NT2/D1 (cell line): Measurements from ENCODE around the gene WDSUB1.

Experiments
- DNase-seq: peaks from one replicate; pipeline ENCODE4 v3.0.0-alpha.2; 2011; ENCODE audit warnings: low read depth, low spot score
- H3K27me3 ChIP-seq: 2 replicates; pipeline ENCODE4 v1.6.0; 2011; ENCODE audit warnings: mild to moderate bottlenecking; ENCODE audit not compliant: insufficient read length, insufficient read depth
- H3K36me3 ChIP-seq: 2 replicates; pipeline ENCODE4 v1.6.1; 2011; ENCODE audit warnings: mild to moderate bottlenecking, low read length, mixed read lengths; ENCODE audit not compliant: insufficient read depth, insufficient read length
- H3K4me1 ChIP-seq: 2 replicates; pipeline ENCODE4 v1.5.1; 2011; ENCODE audit not compliant: insufficient read depth, insufficient read length
- H3K4me3 ChIP-seq: 2 replicates; pipeline ENCODE4 v1.5.1; 2011; ENCODE audit warnings: low read depth; ENCODE audit not compliant: insufficient read length
- H3K9ac ChIP-seq: 2 replicates; pipeline ENCODE4 v1.6.0; 2011; ENCODE audit warnings: low read depth; ENCODE audit not compliant: insufficient read length
- H3K9me3 ChIP-seq: 2 replicates; pipeline ENCODE4 v1.5.1; 2011; ENCODE audit warnings: mild to moderate bottlenecking, low read length; ENCODE audit not compliant: insufficient read depth
- SUZ12 ChIP-seq: IDR thresholded peaks from 2 replicates; pipeline ENCODE4 v1.6.1; 2011; ENCODE audit not compliant: insufficient read length, insufficient read depth; ENCODE audit errors: extremely low read depth
- YY1 ChIP-seq: IDR thresholded peaks from 2 replicates; pipeline ENCODE4 v1.6.1; 2011; ENCODE audit not compliant: insufficient read length, insufficient read depth
- ZNF274 ChIP-seq: IDR thresholded peaks from 2 replicates; pipeline ENCODE4 v1.6.1; 2011; ENCODE audit warnings: mild to moderate bottlenecking, low read depth, low read length

WDSUB1 gene

GRCh38 chr2:159249990-159250715 is 36.4 kb downstream of the WDSUB1 start:
- no peak for DNase-seq
- Histone ChIP-seq H3K9ac (no peak overlapping the region), H3K27me3 (no peaks in the 10 kb centered on the region), H3K36me3 (peaks cover 2% of the 10 kb centered on the region), H3K9me3 (no peaks in the 10 kb centered on the region), H3K4me3 (no peak overlapping the region), H3K4me1 (no peaks in the 10 kb centered on the region)
- no peak for TF ChIP-seq ZNF274
- no peak for TF ChIP-seq YY1
- no peak for TF ChIP-seq SUZ12

- DNase-seq, result no peak
- no peak overlapping the region for H3K9ac ChIP-seq
- H3K4me3 ChIP-seq, result no peak overlapping the region
- H3K36me3 ChIP-seq, result peaks cover 5% of the 10 kb centered on the region
- H3K9me3 ChIP-seq, result no peaks in the 10 kb centered on the region
- H3K27me3 ChIP-seq, result no peaks in the 10 kb centered on the region
- H3K4me1 ChIP-seq, result no peaks in the 10 kb centered on the region
- TF ChIP-seq YY1 (no peak), SUZ12 (no peak), ZNF274 (no peak)
Measured at GRCh38 chr2:159246325-159246988, 40.0 kb downstream of the WDSUB1 start.

GRCh38 chr2:159243529-159243928 is 43.0 kb downstream of the WDSUB1 start:
- H3K27me3 ChIP-seq, result no peaks in the 10 kb centered on the region
- no peak for TF ChIP-seq SUZ12
- TF ChIP-seq ZNF274, result no peak
- TF ChIP-seq YY1, result no peak
- H3K9me3 ChIP-seq, result no peaks in the 10 kb centered on the region
- no peaks in the 10 kb centered on the region for H3K4me1 ChIP-seq
- no peak overlapping the region for H3K4me3 ChIP-seq
- DNase-seq, result no peak
- H3K9ac ChIP-seq, result no peak overlapping the region
- peaks cover 8% of the 10 kb centered on the region for H3K36me3 ChIP-seq

- Histone ChIP-seq H3K9ac (no peak overlapping the region), H3K9me3 (no peaks in the 10 kb centered on the region), H3K4me1 (no peaks in the 10 kb centered on the region), H3K4me3 (no peak overlapping the region), H3K27me3 (no peaks in the 10 kb centered on the region), H3K36me3 (peaks cover 28% of the 10 kb centered on the region)
- TF ChIP-seq YY1 (no peak), ZNF274 (no peak), SUZ12 (no peak)
- DNase-seq, result no peak
Measured at GRCh38 chr2:159234868-159235267, 51.6 kb downstream of the WDSUB1 start.

GRCh38 chr2:159232456-159233170 is 53.9 kb downstream of the WDSUB1 start:
- H3K9ac ChIP-seq, result no peak overlapping the region
- H3K4me3 ChIP-seq, result no peak overlapping the region
- no peak for DNase-seq
- H3K9me3 ChIP-seq, result no peaks in the 10 kb centered on the region
- peaks cover 47% of the 10 kb centered on the region for H3K36me3 ChIP-seq
- H3K27me3 ChIP-seq, result no peaks in the 10 kb centered on the region
- TF ChIP-seq YY1, result no peak
- TF ChIP-seq ZNF274, result no peak
- TF ChIP-seq SUZ12, result no peak
- H3K4me1 ChIP-seq, result no peaks in the 10 kb centered on the region

- no peak for TF ChIP-seq ZNF274
- no peak for TF ChIP-seq SUZ12
- TF ChIP-seq YY1, result no peak
- no peak overlapping the region for H3K4me3 ChIP-seq
- DNase-seq, result no peak
- H3K9me3 ChIP-seq, result no peaks in the 10 kb centered on the region
- H3K27me3 ChIP-seq, result no peaks in the 10 kb centered on the region
- no peaks in the 10 kb centered on the region for H3K4me1 ChIP-seq
- no peak overlapping the region for H3K9ac ChIP-seq
- peaks cover 56% of the 10 kb centered on the region for H3K36me3 ChIP-seq
Measured at GRCh38 chr2:159230145-159230877, 56.2 kb downstream of the WDSUB1 start.
